ENCODE measurements around the gene NT5DC2. TPM values are rescaled to one million over a fixed set of nuclear protein-coding genes. Genes with fewer than 3 reads are reported as not detected.
A peak's percentile ranks its signal among the peaks of the same experiment; 100 is the strongest.

NT5DC2 gene
- total RNA-seq, 3 donors from 2014 or later (not counting 1 experiment from before 2014, with no cell fraction given) = 2.2 to 10.7 (median 2.2) TPM

DNA sequence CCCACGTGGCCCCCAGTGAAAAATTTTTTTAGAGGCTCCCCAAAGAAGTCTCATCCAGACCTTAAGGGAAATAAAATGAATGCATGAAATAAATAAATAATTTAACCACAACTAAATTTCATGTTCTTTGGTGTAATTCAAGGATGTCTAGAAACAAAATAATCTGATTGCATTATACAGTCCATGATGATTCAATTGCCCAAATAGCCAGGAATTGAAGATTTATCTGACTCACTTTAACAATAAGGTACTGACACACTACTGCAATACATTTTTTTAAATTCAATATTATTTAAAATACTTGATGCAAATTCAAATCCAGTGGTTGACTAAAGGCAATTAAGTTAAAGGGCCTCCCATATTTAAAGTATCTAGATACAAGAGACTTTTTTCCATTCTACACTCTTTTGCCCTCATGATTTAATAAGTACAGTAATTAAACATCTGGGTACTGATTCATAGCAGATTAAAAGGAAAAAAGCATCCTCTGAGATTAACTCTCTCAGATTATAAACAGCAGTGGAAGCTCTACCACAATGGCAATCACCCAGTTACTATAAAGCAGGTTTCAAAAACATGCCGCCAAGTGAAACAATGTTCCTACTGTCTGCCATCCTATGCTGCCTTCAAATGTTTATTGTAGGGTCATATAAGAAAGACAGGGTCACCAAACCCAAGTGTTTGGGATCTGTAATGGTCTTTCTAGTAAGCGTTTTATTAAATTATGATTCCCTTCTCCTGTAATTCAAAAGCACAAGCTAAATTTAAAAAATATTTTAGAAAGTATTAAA is 12.6 kb upstream of the NT5DC2 start:
- H3K4me3 ChIP-seq (ENCODE audit: low read length) = no peak overlapping the region
- H3K4me3 Mint-ChIP-seq = no peak overlapping the region
- no peak overlapping the region for H3K27ac Mint-ChIP-seq
- H3K36me3 Mint-ChIP-seq = no peaks in the 10 kb centered on the region
- no peak overlapping the region for H3K27ac ChIP-seq (ENCODE audit: low read length)
- no peaks in the 10 kb centered on the region for H3K9me3 ChIP-seq (ENCODE audit: control insufficient read depth, insufficient read depth, low read length)
- intact Hi-C loops (cut with micrococcal nuclease) = no loop called here
- no peaks in the 10 kb centered on the region for H3K4me1 Mint-ChIP-seq
- DNase-seq (no peak), ATAC-seq (no peak)
- no peaks in the 10 kb centered on the region for H3K9me3 Mint-ChIP-seq
- H3K27me3 Mint-ChIP-seq (ENCODE audit: low read depth in 2 of 2) = no peaks in the 10 kb centered on the region
- H3K36me3 ChIP-seq (ENCODE audit: control insufficient read depth, insufficient read depth, low read length) = peaks cover 42% of the 10 kb centered on the region
- H3K4me1 ChIP-seq (ENCODE audit: control insufficient read depth, insufficient read depth, low read length) = no peaks in the 10 kb centered on the region
- TF ChIP-seq, protein P1, sequence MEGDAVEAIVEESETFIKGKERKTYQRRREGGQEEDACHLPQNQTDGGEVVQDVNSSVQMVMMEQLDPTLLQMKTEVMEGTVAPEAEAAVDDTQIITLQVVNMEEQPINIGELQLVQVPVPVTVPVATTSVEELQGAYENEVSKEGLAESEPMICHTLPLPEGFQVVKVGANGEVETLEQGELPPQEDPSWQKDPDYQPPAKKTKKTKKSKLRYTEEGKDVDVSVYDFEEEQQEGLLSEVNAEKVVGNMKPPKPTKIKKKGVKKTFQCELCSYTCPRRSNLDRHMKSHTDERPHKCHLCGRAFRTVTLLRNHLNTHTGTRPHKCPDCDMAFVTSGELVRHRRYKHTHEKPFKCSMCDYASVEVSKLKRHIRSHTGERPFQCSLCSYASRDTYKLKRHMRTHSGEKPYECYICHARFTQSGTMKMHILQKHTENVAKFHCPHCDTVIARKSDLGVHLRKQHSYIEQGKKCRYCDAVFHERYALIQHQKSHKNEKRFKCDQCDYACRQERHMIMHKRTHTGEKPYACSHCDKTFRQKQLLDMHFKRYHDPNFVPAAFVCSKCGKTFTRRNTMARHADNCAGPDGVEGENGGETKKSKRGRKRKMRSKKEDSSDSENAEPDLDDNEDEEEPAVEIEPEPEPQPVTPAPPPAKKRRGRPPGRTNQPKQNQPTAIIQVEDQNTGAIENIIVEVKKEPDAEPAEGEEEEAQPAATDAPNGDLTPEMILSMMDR (IDR thresholded peaks at IDR 0.05) = no peak
- H3K27me3 ChIP-seq (ENCODE audit: control insufficient read depth, insufficient read depth, low read length) = no peaks in the 10 kb centered on the region
- WGBS (ENCODE audit: insufficient coverage) = 100% methylated on average over 1 of the region's 3 CpGs

DNA sequence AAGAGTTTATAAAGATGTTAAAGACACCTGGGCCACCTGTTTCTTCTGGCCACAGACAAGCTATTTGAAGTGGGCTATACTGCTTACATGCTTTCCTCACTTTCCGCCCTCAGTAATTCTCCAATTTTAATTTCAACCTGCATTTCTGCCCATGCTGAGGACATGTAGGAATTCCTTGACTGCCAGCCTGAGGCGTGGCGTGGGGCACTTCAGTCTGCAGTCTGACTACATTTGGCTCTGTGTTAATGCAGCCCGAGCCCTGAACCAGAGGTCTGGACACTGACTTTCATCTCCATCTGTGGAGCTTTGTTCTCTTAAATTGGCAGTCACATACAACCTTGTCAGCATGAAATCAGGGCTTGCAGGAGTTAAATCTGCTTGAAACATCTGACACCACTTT is 11.3 kb upstream of the NT5DC2 start:
- intact Hi-C loops (cut with micrococcal nuclease) = no loop called here
- Mint-ChIP-seq H3K4me3 (no peak overlapping the region), H3K27ac (peak overlapping the region in 1 of 2 donors; percentile 58), H3K9me3 (no peaks in the 10 kb centered on the region), H3K27me3 (ENCODE audit: low read depth in 2 of 2) (no peaks in the 10 kb centered on the region), H3K4me1 (no peaks in the 10 kb centered on the region), H3K36me3 (no peaks in the 10 kb centered on the region)
- Histone ChIP-seq H3K27ac (ENCODE audit: low read length) (no peak overlapping the region), H3K4me1 (ENCODE audit: control insufficient read depth, insufficient read depth, low read length) (no peaks in the 10 kb centered on the region), H3K9me3 (ENCODE audit: control insufficient read depth, insufficient read depth, low read length) (no peaks in the 10 kb centered on the region), H3K4me3 (ENCODE audit: low read length) (no peak overlapping the region), H3K27me3 (ENCODE audit: control insufficient read depth, insufficient read depth, low read length) (no peaks in the 10 kb centered on the region), H3K36me3 (ENCODE audit: control insufficient read depth, insufficient read depth, low read length) (peaks cover 34% of the 10 kb centered on the region)
- TF ChIP-seq, protein P1 (IDR thresholded peaks at IDR 0.05) = no peak
- WGBS (ENCODE audit: insufficient coverage) = over 99% methylated on average over 4 of the region's 4 CpGs
- ATAC-seq = no peak
- no peak for DNase-seq

DNA sequence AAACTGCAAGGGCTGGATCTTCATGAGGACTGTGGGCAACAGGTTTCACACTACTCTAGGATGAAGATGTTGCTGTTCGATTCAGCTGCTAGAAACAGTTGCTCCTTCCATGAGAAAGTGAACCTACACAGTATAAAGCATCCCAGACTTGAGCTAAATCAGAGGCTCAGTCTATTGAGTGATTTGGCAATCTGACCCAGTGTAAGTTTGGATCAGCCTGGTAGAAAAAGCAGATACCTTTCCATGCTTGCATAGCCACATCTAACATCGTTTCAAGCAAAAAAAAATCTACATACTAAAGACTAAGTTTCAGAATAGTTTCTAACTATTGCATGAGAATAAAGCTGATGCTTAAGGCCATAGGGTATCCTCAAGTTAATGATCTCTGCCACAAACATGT is 7.4 kb upstream of the NT5DC2 start:
- H3K9me3 Mint-ChIP-seq = no peaks in the 10 kb centered on the region
- H3K4me3 Mint-ChIP-seq = no peak overlapping the region
- H3K27ac ChIP-seq (ENCODE audit: low read length) = no peak overlapping the region
- H3K36me3 Mint-ChIP-seq = no peaks in the 10 kb centered on the region
- no peak overlapping the region for H3K27ac Mint-ChIP-seq
- peaks cover 27% of the 10 kb centered on the region for H3K4me1 ChIP-seq (ENCODE audit: control insufficient read depth, insufficient read depth, low read length)
- ATAC-seq = no peak
- peaks cover 34 to 35% of the 10 kb centered on the region in 2 donors for H3K4me1 Mint-ChIP-seq
- DNase-seq = no peak
- H3K27me3 Mint-ChIP-seq (ENCODE audit: low read depth in 2 of 2) = no peaks in the 10 kb centered on the region
- intact Hi-C loops (cut with micrococcal nuclease) = no loop called here
- H3K4me3 ChIP-seq (ENCODE audit: low read length) = no peak overlapping the region
- TF ChIP-seq, protein P1 (IDR thresholded peaks at IDR 0.05) = no peak
- H3K9me3 ChIP-seq (ENCODE audit: control insufficient read depth, insufficient read depth, low read length) = no peaks in the 10 kb centered on the region
- H3K36me3 ChIP-seq (ENCODE audit: control insufficient read depth, insufficient read depth, low read length) = peaks cover 10% of the 10 kb centered on the region
- 100% methylated on average over 2 of the region's 2 CpGs for WGBS (ENCODE audit: insufficient coverage)
- no peaks in the 10 kb centered on the region for H3K27me3 ChIP-seq (ENCODE audit: control insufficient read depth, insufficient read depth, low read length)
